Cerebellar nuclear complex (tissue), 1 donor: ENCODE results near the gene CCDC169.
"Not testable (repeated sequence)": the region's sequence is repeated elsewhere in the genome, so short reads cannot be mapped to it uniquely, and the experiment has no call there.

ENCODE experiments used
- DNase-seq, 2 experiments: peaks; one replicate each; lab custom pipeline; 2025; lab: John Stamatoyannopoulos, UW

The CCDC169 gene

DNA sequence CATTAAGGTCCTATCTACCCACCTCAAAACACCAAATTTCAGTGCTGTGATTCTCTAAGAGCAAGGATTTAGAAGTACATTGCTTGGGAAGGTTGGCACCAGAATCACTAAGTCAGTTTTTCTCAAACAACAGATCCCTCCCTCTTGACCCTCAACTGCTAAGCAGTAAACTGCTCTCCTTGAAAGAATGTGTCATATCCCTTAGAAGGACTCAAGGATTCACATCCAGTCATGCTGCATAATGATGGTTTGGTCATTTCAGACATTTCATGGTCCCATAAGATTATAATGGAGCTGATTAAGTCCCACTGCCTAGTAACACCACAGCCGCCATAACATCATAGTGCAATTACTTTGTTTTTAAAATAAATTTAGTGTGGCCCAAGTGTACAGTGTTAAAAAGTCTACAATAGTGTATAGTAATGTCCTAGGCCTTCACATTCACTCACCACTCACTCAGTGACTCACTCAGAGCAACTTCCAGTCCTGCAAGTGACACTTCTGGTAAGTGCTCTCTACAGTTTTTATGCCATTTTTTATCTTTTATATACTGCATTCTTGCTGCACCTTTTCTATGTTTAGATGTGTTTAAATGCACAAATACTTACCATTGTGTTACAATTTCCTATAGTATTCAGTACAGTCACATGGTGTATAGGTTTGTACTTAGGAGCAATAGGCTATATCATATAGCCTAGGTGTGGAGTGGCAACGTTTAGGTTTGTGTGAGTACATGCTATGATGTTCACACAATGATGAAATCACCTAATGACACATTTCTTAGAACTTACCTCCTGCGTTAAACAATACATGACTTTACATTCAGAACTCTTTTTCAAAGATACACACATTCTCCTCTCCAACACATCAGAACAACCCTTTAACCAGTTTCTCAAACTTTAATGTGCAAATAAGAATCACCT is 15.7 kb upstream of the CCDC169 start:
- DNase-seq = no peak

DNA sequence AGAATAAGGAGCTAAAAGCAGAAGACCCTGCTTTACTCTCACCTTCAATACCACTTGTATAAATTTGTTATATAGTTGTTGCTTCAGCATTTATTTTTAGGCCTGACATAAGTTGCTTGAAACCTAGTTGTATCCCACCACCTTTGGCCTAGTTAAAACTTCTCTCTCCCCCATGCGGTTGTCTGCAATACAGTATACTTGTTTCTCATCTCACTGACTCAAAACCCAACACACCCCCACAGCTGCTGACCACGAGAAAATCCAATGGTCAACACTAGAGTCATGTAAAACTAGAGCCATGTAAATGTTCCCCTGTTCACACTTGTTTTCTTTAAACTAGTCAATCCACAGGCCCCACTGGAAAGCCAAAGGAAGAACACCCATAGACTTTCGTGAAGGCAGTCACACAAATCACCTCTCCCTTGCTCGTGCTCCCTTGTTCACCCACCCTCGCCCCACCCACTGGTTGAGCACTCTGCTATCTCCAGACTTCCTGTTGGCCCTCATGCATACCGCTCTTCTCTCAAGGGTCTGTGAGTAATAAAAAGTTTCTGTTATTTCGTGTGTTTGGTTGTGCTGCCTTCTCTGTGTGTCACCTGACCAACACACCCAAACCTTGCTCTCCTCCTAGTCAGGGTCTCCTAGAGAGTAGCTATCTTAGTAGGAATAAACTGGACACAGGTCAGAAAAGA is 12.9 kb upstream of the CCDC169 start:
- no peak for DNase-seq

DNA sequence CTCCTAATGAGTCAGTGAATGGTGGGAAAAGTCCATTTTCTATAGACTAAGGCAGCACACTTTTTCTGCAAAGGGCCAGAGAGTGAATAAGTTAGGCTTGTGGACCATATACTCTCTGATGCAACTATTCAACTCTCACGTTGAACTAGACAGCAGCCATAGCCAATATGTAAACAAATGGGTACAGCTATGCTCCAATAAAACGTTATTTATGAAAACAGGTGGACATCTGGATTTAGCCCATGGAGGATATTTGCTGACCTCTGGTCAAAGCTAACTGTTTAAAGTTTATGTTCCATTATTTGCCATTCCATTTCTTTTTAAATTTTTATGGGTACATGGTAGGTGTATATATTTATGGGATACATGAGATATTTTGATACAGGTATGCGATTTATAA is 4.7 kb upstream of the CCDC169 start:
- no peak for DNase-seq

DNA sequence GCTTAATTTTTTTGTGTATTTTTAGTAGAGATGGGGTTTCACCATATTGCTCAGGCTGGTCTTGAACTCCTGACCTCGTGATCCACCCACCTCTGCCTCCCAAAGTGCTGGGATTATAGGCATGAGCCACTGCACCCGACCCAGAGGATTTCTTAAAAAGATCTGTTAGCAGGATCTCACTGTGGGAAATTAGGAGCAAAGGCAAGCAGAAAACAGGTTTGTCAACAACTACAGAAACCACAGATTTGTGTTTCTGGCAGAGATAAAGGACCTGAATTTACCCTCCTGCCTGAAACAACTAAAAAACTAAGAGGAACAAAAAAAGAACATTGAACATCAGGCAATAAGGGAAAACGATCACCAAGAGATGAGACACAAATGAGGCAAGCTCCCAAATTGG is 1.9 kb upstream of the CCDC169 start:
- not testable (repeated sequence) for DNase-seq

DNA sequence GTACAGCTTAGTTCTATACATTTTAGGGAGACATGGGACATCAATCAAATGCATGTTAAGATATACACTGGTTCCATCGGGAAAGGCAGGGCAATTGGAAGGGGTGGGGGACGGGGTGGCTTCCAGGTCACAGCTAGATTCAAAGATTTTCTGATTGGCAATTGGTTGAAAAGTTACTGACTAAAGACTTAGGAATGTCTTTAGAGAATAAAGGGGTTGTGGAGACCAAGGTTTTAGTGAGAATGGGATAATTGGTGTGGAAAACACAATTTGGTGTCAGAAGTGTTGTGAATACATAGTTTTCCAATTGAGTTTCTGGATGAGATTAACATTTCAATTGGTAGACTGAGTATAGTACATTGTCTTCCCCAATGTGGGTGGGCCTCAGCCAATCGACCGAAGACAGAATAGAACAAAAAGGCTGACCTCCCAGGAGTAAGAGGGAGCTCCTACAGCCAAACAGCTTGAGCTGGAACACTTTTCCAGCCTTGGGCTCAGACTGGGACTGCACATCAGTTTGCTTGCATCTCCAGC is 988 bp upstream of the CCDC169 start:
- no peak for DNase-seq

DNA sequence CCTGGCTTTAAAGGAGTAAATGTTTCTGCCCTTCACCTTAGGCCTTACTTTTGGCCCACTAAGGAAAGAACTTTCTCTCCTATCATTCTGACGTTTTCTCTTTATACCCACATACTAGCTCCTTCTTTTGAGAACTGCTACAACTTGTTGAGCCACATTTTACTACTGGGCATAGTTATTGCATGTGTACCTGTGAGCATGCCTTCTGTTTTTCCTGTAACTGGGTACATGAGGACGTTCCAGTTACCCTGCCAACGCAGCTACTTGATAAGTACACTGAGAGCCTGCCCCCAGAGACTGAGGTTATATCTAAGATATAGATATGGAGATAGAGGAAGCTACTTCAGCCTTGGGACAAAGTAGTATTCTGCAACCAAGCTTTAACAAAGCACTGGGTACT is 3.5 kb downstream of the CCDC169 start:
- DNase-seq = no peak

DNA sequence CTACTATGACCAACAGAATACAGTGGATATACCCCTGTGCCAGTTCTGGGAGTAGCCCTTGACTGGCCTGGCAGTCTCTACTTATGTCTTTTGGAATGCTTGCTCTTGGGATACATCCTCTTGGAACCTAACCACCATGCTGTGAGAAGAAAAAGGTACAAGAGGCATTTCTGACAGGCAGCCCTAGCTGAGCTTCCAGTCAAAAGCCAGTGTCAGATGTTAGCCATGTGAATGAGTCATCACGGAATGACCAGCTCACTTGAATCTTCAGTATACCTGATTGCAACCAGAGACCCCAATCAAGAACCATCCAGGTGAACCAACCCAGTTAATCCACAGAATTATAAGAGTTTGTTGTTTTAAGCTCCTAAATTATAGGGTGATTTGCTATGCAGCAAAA is 4.1 kb downstream of the CCDC169 start:
- DNase-seq = no peak

DNA sequence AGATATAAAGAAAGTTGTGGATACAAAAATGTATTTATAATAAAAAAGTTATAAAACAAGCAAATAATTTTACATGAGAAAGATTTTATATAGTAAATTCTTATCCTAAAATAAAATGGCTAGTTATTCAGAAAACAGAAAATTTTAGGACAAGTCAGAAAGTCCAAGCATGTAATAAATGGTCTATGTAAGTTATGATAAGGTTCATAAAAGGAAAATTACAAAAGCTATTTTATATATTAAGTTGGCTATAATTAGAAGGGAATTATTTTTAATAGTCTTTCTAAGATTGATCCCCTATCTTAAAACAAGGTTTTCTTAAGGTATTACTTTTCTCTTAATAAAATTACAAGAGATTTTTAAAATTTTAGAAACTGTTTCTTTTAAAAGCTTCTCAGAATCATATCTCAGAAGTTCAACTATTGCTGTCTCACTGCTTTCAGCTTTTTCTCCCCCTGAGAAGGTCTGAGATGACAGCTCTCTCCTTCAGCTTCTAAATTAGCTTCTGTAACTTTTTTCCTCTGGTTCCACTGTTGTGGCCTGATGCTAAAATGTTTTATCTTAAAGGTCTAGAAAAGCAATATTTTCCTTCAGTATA is 8.7 kb downstream of the CCDC169 start:
- DNase-seq = no peak

DNA sequence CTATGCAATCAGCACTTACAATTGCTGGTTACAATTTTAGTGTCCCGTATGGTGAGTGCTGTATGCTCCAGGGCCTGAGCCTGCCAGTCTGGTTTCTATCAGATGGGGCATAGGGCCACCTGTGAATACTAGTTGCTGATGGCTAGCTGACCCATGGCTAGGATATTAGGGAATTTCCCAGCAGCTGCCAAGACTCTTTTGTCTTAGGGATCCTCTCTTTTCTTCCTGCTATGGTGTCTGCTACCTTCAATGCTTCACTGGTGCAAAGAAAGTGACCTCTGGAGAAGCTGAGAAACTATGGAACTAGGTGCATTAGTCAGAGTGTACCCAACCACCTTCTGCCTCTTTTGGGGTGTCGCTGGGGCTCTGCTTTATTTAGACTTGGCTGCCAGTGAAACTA is 11.6 kb downstream of the CCDC169 start:
- no peak for DNase-seq

DNA sequence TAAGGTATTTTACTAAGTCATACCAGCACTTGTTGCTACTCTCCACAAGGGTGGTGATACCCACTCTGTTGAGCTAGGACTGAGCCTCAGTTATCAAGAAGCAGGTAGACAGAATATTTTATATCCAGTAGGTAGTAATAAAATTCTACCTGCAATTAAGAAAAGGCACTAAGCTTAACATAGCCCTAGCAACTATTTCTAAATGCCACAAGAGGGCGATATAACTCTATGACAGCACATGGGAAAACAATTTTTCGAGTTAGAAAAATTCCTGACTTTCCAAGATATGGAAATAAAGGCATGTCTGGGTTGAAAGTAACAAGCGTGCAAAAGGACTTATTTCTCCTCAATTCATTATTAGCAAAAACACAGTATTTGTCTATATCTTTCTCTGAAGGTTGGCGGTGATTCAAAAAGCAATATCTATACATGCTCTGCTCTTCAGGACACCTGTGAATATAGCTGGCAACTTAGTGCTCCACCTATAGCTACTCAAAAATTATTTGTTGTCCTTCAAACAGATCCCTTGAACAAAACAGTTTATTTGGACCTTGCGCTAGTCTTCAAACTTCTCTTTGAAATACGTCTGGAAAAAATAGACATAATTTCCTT is 14.7 kb downstream of the CCDC169 start:
- no peak for DNase-seq

DNA sequence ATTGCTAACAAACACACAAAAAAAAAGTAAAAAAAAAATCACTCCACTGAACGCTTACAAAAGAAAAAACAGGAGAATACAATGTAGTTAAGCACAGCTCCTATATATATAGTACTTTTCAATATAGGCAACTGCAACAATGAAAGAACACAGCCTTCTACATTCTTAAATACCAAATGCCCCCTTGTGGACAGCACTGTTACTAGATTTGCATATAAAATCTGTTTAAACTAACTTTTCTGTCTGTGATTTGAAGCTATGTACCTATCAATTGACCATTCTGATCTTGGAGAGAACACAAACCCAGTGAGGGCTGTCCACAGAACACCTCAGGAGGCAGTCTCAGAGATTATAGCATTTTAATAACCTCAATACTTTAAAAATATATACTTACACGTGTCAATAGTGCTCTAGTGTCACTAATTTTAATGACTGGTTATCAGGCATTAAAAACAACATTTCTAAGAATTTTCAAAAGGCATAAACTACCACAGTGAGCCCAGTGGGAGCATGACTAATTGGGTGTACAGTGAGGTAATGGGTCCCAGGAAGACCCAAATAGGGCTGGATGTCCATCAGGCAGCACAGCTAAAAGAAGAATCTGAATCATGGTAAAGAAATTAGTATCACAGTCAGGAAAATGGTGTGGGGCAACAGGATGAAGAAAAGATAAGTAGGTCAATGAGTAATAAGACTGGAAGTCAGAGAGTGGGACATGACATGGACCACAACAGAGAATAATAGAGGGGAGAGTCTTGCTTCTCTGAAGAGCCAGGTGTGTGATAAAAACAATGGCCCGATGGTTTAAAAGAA is 22.2 kb downstream of the CCDC169 start:
- no peak for DNase-seq

DNA sequence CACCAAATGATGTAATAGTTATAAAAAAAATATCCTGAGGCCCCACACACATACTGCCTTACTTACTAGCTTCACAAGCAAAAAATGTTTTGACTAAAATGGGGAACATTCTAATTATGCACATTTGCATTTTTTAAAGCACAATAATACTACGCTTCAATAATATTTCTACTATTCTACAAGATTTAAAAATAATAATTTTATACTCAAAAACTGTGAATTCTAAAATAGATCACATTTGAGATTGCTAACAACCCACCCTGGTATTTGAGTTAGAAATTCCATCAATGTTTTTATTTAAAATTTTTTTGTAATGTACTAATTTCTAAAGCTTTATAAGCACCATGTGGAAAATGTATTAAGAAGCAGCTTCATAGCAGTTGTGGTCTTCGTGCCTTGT is 24.2 kb downstream of the CCDC169 start:
- DNase-seq = no peak

DNA sequence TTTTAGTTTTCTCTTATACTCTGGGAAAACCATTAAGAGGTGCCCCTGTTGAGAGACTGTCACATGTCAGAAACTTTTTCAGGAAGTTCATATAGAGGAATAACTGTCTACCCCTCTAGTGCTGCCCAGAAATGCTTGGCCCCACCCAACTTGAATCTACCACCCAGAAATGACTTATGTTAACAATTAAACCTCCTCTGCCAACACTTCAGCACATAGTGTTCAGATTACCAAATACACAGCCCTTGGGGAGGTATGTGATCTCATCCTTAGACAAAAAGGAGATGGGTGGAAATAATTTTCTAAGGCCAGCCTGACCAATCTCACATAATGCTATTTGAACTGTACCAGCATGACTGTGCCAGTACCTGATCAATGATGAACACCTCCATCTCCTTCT is 35.6 kb downstream of the CCDC169 start:
- no peak for DNase-seq

DNA sequence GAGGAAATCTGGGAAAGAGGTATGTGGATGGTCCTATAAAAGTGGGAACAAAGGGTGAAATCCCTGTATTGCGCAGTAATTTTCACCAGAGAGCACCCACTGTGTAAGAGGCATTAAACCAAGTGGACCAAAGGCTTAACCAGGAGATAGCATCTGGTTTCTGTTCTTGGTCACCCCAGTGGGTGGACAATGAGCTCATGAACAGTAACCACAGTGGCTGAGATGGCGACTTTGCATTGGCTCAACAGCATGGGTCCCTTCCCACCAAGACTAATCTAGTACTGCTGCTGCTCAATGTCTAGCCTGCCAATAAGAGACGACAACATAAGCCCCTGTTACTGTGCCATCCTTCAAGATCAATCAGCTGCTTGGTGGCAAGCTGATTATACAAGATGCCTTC is 36.6 kb downstream of the CCDC169 start:
- no peak for DNase-seq

DNA sequence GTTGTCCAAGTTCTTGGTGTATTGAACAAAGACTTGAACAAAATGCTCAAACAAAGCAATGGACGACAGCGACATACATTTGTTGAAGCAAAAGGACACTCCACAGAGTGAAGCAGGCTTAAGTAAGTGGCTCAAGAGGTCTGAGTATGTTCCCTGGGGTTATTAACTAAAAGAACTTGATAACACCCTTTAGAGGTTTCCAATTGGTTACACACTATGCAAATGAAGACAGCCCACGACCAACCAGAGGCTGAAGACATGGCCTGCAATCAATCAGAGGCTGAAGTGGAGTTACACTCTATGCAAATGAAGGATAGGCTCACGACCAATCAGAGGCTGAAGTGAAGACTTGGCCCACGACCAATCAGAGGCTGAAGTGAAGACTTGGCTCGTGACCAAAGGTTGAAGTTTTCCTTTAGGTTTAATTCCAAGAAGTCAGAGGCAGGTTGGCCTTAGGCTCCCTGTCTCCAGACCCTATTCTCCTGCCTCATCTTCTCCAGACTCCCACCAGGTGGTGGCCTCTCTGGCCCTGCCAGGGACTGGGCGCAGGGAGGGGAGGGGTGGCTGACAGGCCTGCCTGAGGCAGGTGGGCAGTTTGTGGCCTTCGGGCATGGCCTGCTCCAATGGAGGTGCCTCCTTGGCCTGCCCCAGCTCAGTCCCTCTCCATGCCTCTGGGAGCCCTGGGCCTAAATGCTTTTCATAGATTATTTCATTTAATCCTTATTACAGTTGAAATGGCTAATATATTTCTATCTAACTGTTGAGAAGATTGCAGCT is 38.1 kb downstream of the CCDC169 start:
- DNase-seq = no peak

DNA sequence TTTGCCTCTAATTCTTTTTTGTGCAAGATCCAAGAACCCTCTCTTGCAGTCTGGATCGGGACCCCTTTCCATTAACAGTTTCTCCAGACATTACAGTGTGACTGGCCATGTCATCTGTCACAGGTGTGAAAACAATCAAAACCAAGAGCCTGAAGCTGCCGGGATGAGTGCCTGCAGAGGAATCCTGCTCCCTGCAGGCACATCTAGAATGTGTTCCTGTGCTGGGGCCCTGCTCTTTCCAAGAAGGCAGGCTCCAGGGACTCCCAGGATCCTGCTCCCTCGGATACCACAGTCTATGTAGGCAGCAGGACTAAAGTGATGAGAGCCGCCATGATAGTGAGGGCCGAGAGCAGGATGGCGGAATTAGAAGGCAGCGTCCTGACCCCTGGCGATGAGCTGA is 38.8 kb downstream of the CCDC169 start:
- no peak for DNase-seq

DNA sequence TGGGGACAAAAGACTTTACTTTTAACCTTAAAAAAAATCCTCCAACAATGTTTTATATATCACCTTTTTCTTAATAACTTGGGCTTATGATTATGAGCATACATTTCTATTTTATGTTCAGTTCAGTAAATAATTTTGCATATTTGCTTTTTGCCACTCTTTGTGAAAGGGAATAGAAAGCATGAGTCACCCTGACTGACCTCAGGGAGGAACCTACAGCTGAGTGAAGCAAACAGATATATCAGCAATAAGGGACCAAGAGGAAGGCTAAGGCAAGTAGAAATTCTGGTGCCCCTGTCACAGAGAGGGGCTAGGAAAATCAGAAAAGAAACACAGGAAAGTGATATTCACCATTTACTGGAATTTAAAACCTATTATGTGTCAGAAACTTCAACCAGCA is 46.1 kb downstream of the CCDC169 start:
- DNase-seq = no peak

DNA sequence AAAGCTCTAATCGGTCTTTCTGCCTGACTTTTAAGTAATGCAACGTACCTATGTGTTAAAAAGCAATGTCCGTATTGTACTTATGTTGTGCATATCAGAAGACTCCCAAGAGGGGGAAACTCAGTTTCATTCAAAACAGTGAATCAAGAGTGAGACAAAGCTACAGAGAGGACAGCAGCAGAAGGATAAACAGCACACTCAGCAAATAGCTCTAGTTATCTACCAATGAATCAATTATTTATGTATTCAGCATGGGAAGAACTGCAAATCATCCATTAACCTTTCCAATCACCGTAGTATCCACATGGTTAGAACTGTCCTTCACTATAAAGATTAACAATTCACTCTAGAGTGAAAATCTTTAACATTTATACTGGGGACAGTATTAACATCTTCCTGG is 46.6 kb downstream of the CCDC169 start:
- no peak for DNase-seq

DNA sequence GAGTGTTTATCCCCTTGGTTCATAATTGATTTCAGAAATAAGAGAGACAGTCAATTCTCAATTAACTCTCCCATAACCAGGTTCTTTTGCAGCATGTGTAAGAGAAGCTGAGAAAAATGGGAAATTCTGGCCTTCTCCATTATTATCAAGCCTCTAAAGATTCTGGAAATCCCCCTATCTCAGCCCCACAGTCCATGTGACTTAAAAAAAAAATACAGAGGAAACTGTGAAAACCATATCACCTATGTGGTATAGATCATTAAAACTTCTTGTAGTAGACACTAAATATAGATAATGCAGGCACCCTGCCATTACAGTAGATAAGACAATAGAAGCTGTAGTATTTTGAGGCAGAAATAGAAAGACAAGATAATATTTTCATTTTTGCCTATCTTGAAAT is 48.9 kb downstream of the CCDC169 start:
- no peak for DNase-seq

DNA sequence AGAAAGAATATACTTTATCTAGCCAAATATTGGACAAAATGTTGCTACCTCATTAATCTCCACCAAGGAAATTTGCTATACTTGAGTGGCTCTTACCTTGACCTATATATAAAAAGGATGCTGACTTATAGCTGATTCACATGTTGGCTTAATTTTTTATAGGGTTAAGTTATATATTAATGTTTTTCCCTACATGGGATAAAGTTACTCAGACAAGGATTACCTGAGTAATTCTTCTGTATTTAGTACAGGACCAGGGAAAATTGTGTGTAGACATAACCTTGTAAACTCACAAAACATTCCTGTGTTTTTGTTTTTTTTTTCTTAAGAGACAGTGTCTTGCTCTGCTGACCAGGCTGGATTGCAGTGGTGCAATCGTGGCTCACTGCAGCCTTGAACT is 52.6 kb downstream of the CCDC169 start:
- DNase-seq = no peak

DNA sequence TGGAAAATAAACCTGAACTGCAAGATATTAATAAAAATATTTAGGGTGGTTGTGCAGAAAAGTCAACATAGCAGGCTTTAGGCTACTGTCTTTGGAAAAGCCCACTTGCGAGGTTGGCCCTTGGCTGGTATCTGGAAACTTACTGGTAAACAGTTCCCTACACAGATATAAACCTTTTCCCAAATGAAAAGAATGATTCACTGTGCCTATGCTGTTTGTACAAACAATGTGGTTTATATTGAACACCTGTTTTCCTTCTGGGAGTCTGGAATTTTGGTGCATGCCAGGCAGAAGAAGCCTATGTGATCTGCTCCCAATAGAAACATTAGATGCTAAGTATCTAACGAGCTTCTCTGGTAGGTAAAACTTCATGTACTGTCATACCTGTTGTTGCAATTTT is 53.5 kb downstream of the CCDC169 start:
- DNase-seq = no peak
